Measurements from ENCODE around the gene H19.

H19 gene

DNA sequence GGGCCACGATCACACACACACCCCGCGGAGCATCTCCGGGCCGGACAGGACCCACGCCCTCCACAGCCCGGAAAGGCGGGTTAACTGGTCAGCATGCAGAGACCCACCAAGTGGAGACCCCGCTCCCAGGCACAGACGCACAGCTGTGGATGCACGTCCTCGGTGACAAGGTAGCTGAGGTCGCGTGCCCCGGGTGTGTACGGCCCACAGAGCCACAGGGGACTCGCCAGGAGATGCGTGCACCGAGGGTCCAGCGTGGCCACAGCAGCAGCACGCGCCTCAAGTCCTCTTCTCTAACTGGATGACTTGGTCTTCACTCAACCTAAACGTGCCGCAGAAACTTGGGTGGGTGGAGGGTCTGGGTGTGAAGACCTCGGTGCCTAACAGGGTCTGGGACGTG, 5.5 kb downstream of the H19 start:
- no peak for TF ChIP-seq CEBPB (IDR thresholded peaks at IDR 0.05)

DNA sequence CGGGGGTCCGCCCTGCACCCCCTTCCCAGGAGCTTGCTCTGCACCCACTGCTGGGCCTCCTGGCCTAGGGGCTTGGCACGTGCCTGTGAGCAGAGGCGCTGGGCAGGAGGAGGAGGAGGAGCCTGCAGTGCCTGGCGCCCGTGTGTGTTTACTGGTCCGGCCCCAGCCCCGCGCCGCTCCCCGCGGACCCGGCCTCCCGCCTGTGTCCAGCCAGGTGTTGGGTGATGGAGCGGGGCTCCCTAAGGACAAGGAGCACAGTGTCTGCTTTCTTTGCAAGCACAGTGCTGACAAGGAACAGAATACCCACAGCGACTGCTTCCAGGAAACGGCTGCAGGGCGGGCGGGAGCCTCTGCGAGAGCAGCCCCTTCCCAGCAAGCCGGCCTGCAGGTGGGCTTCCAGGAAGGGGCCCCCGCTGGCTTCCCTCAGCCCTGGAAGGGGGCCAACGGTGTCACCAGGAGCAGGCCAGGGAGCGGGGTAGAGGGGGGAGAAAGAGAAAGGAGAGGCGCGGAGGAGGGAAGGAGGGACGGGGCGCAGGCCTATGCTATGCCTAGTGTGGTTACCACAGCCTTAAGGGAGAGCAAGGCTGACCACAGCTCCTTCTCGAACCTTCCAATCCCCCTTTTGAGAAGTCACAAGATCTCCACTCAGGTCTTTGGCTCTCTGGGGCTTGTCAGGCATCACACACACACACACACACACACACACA, 6.6 kb downstream of the H19 start:
- TF ChIP-seq EGR1 (IDR thresholded peaks at IDR 0.05) (no peak), CEBPB (IDR thresholded peaks at IDR 0.05) (no peak), EP300 (IDR thresholded peaks at IDR 0.05; ENCODE audit: borderline replicate concordance) (no peak), FOXM1 (IDR thresholded peaks at IDR 0.05; ENCODE audit: borderline replicate concordance, low read depth) (no peak), TAF1 (IDR thresholded peaks at IDR 0.05; ENCODE audit: low read depth) (no peak), YY1 (IDR thresholded peaks at IDR 0.05; ENCODE audit: low read depth) (no peak), TEAD4 (IDR thresholded peaks at IDR 0.05) (no peak)
- TF ChIP-seq, protein P1, sequence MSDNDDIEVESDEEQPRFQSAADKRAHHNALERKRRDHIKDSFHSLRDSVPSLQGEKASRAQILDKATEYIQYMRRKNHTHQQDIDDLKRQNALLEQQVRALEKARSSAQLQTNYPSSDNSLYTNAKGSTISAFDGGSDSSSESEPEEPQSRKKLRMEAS (IDR thresholded peaks at IDR 0.05): no peak
- TF ChIP-seq, protein P2, sequence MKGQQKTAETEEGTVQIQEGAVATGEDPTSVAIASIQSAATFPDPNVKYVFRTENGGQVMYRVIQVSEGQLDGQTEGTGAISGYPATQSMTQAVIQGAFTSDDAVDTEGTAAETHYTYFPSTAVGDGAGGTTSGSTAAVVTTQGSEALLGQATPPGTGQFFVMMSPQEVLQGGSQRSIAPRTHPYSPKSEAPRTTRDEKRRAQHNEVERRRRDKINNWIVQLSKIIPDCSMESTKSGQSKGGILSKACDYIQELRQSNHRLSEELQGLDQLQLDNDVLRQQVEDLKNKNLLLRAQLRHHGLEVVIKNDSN (IDR thresholded peaks at IDR 0.05): no peak

DNA sequence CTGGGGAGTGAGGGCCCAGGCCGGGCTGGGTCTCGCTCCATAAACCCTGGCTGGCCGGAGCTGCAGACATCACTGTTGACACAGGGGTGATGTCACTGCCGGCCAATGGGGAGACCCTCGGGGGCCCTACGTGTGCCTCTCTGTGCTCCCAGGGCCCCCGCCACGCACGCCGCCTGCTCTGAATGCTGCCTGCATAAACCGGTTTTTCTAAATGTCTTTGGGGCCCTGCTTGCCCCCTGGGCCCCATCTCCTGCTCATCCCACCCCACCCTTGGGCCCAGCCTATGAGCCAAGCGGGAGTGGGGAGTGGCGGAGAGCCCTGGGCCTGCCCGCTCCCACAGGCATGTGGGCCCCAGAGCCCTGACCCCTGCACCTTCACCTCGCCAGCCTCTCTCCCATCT, 7.7 kb downstream of the H19 start:
- TF ChIP-seq, protein P2 (IDR thresholded peaks at IDR 0.05): no peak
- TF ChIP-seq EGR1 (IDR thresholded peaks at IDR 0.05) (no peak), TEAD4 (IDR thresholded peaks at IDR 0.05) (no peak), NFIC (IDR thresholded peaks at IDR 0.05) (no peak), CREB1 (IDR thresholded peaks at IDR 0.05; ENCODE audit: low read depth) (no peak), TCF12 (IDR thresholded peaks at IDR 0.05; ENCODE audit: low read depth) (no peak), CEBPB (IDR thresholded peaks at IDR 0.05) (no peak)
- TF ChIP-seq, protein P1 (IDR thresholded peaks at IDR 0.05): no peak
- TF ChIP-seq, protein P3, sequence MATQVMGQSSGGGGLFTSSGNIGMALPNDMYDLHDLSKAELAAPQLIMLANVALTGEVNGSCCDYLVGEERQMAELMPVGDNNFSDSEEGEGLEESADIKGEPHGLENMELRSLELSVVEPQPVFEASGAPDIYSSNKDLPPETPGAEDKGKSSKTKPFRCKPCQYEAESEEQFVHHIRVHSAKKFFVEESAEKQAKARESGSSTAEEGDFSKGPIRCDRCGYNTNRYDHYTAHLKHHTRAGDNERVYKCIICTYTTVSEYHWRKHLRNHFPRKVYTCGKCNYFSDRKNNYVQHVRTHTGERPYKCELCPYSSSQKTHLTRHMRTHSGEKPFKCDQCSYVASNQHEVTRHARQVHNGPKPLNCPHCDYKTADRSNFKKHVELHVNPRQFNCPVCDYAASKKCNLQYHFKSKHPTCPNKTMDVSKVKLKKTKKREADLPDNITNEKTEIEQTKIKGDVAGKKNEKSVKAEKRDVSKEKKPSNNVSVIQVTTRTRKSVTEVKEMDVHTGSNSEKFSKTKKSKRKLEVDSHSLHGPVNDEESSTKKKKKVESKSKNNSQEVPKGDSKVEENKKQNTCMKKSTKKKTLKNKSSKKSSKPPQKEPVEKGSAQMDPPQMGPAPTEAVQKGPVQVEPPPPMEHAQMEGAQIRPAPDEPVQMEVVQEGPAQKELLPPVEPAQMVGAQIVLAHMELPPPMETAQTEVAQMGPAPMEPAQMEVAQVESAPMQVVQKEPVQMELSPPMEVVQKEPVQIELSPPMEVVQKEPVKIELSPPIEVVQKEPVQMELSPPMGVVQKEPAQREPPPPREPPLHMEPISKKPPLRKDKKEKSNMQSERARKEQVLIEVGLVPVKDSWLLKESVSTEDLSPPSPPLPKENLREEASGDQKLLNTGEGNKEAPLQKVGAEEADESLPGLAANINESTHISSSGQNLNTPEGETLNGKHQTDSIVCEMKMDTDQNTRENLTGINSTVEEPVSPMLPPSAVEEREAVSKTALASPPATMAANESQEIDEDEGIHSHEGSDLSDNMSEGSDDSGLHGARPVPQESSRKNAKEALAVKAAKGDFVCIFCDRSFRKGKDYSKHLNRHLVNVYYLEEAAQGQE (IDR thresholded peaks at IDR 0.05; ENCODE audit: low read depth): no peak

DNA sequence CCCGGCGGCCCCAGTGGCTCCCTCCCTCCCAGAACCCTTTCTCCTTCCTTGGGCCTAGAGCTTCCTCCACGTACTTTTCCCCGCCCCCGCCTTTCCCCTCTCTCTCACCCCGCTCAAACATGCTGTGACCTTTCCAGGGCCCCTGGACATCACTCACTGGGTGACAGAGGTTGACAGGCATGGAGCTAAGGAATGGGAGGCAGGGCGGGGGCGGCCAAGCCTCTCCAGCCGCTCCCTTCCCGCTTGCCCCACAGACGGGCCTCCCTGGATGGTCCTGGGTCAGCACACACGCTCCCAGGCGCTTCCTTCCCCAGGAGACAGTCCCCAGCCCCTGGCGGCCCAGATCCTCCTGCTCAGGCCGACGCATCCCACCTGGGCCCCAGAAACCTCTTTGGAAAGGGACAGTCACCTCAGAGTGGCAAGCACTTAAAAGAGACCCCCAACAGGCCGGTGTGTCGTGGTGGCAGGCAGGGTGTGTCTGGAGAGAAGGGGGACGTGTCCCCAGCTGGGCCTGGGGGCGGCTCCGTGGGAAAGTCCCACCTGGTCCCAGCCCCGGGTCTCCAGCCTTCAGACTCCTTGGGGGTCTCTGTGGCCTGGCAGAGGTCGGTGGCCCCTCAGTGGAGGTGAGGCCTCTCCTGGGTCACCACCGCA, 8.8 kb downstream of the H19 start:
- TF ChIP-seq TEAD4 (IDR thresholded peaks at IDR 0.05) (no peak), ZBTB7A (IDR thresholded peaks at IDR 0.05; ENCODE audit: low read depth) (no peak), EGR1 (IDR thresholded peaks at IDR 0.05) (no peak), CEBPB (IDR thresholded peaks at IDR 0.05) (no peak), TAF1 (IDR thresholded peaks at IDR 0.05; ENCODE audit: low read depth) (no peak), CREB1 (IDR thresholded peaks at IDR 0.05; ENCODE audit: low read depth) (no peak)
- TF ChIP-seq, protein P3 (IDR thresholded peaks at IDR 0.05; ENCODE audit: low read depth): no peak
- TF ChIP-seq, protein P2 (IDR thresholded peaks at IDR 0.05): no peak

DNA sequence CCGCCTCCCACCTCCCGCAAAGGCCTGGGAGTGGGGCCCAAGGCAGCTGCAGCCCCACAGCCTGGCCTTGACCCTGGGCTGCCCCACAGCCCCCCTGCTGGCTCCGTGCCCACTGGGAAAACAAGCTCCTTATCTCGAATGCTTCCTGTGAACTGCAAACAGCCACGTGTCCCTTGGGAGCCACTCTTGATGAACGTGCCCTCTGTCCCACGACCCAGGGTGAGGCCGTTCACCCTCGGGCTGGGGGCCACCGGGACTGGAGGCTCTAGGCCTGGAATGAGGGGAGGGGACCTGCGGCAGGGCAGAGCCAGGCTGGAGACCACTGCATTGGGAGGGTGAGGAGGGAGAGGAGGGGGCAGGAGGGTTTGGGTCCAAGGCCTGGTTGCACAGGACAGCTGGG, 9.5 kb downstream of the H19 start:
- TF ChIP-seq EP300 (IDR thresholded peaks at IDR 0.05; ENCODE audit: borderline replicate concordance) (no peak), ZBTB7A (IDR thresholded peaks at IDR 0.05; ENCODE audit: low read depth) (no peak), NFIC (IDR thresholded peaks at IDR 0.05) (no peak), CEBPB (IDR thresholded peaks at IDR 0.05) (no peak)

DNA sequence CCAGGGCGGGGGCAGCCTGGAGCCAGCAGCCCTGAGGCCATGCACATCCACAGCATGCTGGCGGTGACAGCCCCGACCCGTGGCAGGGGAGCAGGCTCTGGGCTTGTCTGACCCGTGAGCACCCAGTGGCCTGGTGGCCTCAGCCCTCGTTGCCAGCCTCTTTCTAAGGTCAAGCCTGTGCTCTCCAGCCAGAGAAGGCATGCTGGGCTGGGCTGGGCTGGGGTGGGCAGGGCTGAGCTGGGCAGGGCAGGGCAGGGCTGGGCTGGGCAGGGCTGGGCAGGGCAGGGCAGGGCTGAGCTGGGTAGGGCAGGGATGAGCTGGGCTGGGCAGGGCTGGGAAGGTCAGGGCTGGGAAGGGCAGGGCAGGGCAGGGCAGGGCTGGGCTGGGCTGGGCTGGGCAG, 10.6 kb downstream of the H19 start:
- TF ChIP-seq TCF12 (IDR thresholded peaks at IDR 0.05; ENCODE audit: low read depth) (no peak), CREB1 (IDR thresholded peaks at IDR 0.05; ENCODE audit: low read depth) (no peak), FOXM1 (IDR thresholded peaks at IDR 0.05; ENCODE audit: borderline replicate concordance, low read depth) (no peak), TEAD4 (IDR thresholded peaks at IDR 0.05) (no peak), YY1 (IDR thresholded peaks at IDR 0.05; ENCODE audit: low read depth) (no peak), NFIC (IDR thresholded peaks at IDR 0.05) (no peak), EGR1 (IDR thresholded peaks at IDR 0.05) (no peak), CEBPB (IDR thresholded peaks at IDR 0.05) (no peak), TAF1 (IDR thresholded peaks at IDR 0.05; ENCODE audit: low read depth) (no peak), EP300 (IDR thresholded peaks at IDR 0.05; ENCODE audit: borderline replicate concordance) (no peak), RAD21 (IDR thresholded peaks at IDR 0.05; ENCODE audit: low read depth) (no peak), ZBTB7A (IDR thresholded peaks at IDR 0.05; ENCODE audit: low read depth) (no peak)
- TF ChIP-seq, protein P3 (IDR thresholded peaks at IDR 0.05; ENCODE audit: low read depth): no peak
- TF ChIP-seq, protein P2 (IDR thresholded peaks at IDR 0.05): no peak
- TF ChIP-seq, protein P1 (IDR thresholded peaks at IDR 0.05): no peak
